Vagina (tissue), 2 donors: ENCODE data around the gene ABCA7. TPM values are rescaled to one million over a fixed set of nuclear protein-coding genes. Genes with fewer than 3 reads are reported as not detected.

ENCODE experiments used
- DNase-seq, 2 donors: peaks; one replicate each; pipeline ENCODE4 v3.0.0-alpha.2; 2017; ENCODE audit errors: extremely low spot score in 2 of 2
- H3K27ac ChIP-seq: fragments of 200-600 bp; sonication (generic); one replicate; pipeline ENCODE4 v1.5.1; 2019
- H3K27me3 ChIP-seq: fragments of 200-600 bp; sonication (generic); one replicate; pipeline ENCODE4 v1.5.1; 2019
- H3K36me3 ChIP-seq, 2 donors: fragments of 200-600 bp; sonication (generic); one replicate each; pipeline ENCODE4 v1.5.1; 2017 to 2019
- H3K4me1 ChIP-seq: fragments of 200-600 bp; sonication (generic); one replicate; pipeline ENCODE4 v1.5.1; 2019
- H3K4me3 ChIP-seq, 2 donors: fragments of 200-600 bp; sonication (generic); 1 replicate in 1 of 2; 2 replicates in 1 of 2; pipeline ENCODE4 v1.5.1; 2016 to 2019
- H3K9me3 ChIP-seq: fragments of 200-600 bp; sonication (generic); one replicate; pipeline ENCODE4 v1.5.1; 2019
- POLR2A ChIP-seq, 2 donors: fragments of 450-650 bp; IDR thresholded peaks; one replicate each; pipeline ENCODE4 v1.6.1; 2017; ENCODE audit warnings: antibody characterized with exemption in 2 of 2, mild to moderate bottlenecking in 2 of 2, moderate library complexity in 2 of 2
- POLR2AphosphoS5 ChIP-seq, 2 donors: sonication (generic); formaldehyde crosslinking; IDR thresholded peaks; one replicate each; pipeline ENCODE4 v1.9.0; 2017; ENCODE audit warnings: antibody characterized with exemption in 2 of 2, mild to moderate bottlenecking in 2 of 2, low read depth in 1 of 2; ENCODE audit not compliant: insufficient read depth in 1 of 2
- intact Hi-C: fragments of 100-400 bp; cut with DNase I; formaldehyde crosslinking; loops from one replicate; pipeline ENCODE4 v1.15.1; 2023
- total RNA-seq: library from RNA; depleted of rRNA; stranded (reverse); fragments of >200 nt; gene quantifications from one replicate; pipeline ENCODE4 v1.2.3, GENCODE V29; 2016
- TF ChIP-seq, protein P1 (sequence below), 3 experiments: fragments of 450-650 bp in 2 of 3; fragments of 200-600 bp in 1 of 3; sonication (generic) in 1 of 3; IDR thresholded peaks; one replicate each; pipeline ENCODE4 v1.5.1; 2017 to 2019; ENCODE audit warnings: antibody characterized with exemption in 3 of 3, mild to moderate bottlenecking in 2 of 3, moderate library complexity in 2 of 3

Gene ABCA7
- total RNA-seq, 1 donor from 2014 or later, result 29.5 TPM

GRCh38 chr19:1046117-1046626 lies 6.3 kb downstream of the ABCA7 start:
- TF ChIP-seq POLR2AphosphoS5 (IDR thresholded peaks at IDR 0.05; ENCODE audit: insufficient read depth in 1 of 2, low read depth in 1 of 2) (no peak), POLR2A (IDR thresholded peaks at IDR 0.05) (no peak)
- TF ChIP-seq, protein P1, sequence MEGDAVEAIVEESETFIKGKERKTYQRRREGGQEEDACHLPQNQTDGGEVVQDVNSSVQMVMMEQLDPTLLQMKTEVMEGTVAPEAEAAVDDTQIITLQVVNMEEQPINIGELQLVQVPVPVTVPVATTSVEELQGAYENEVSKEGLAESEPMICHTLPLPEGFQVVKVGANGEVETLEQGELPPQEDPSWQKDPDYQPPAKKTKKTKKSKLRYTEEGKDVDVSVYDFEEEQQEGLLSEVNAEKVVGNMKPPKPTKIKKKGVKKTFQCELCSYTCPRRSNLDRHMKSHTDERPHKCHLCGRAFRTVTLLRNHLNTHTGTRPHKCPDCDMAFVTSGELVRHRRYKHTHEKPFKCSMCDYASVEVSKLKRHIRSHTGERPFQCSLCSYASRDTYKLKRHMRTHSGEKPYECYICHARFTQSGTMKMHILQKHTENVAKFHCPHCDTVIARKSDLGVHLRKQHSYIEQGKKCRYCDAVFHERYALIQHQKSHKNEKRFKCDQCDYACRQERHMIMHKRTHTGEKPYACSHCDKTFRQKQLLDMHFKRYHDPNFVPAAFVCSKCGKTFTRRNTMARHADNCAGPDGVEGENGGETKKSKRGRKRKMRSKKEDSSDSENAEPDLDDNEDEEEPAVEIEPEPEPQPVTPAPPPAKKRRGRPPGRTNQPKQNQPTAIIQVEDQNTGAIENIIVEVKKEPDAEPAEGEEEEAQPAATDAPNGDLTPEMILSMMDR (IDR thresholded peaks at IDR 0.05), result no peak
- DNase-seq, result no peak
- Histone ChIP-seq H3K27me3 (no peaks in the 10 kb centered on the region), H3K4me3 (no peak overlapping the region), H3K4me1 (peaks cover 9% of the 10 kb centered on the region), H3K36me3 (no peaks in the 10 kb centered on the region), H3K27ac (no peak overlapping the region), H3K9me3 (no peaks in the 10 kb centered on the region)
- intact Hi-C loops, result no loop called here

DNA sequence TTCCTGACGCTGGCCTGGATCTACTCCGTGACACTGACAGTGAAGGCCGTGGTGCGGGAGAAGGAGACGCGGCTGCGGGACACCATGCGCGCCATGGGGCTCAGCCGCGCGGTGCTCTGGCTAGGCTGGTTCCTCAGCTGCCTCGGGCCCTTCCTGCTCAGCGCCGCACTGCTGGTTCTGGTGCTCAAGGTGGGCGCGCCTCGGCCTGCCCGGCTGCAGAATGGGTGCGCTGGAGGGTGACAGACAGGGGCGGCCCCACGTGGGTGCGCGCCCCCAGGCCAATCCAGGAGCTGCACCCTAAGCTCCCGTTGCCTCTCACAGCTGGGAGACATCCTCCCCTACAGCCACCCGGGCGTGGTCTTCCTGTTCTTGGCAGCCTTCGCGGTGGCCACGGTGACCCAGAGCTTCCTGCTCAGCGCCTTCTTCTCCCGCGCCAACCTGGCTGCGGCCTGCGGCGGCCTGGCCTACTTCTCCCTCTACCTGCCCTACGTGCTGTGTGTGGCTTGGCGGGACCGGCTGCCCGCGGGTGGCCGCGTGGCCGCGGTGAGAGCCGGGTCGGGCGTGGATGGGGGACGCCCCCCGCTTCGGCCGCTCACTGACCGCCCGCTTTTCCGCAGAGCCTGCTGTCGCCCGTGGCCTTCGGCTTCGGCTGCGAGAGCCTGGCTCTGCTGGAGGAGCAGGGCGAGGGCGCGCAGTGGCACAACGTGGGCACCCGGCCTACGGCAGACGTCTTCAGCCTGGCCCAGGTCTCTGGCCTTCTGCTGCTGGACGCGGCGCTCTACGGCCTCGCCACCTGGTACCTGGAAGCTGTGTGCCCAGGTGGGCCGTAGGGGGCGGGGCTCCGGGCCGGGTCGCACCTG lies 7.2 kb downstream of the ABCA7 start:
- no peaks in the 10 kb centered on the region for H3K4me1 ChIP-seq
- no peak overlapping the region for H3K27ac ChIP-seq
- no peak overlapping the region for H3K4me3 ChIP-seq
- no peaks in the 10 kb centered on the region for H3K36me3 ChIP-seq
- DNase-seq, result no peak
- H3K9me3 ChIP-seq, result no peaks in the 10 kb centered on the region
- intact Hi-C loops, result no loop called here
- TF ChIP-seq POLR2AphosphoS5 (IDR thresholded peaks at IDR 0.05; ENCODE audit: insufficient read depth in 1 of 2, low read depth in 1 of 2) (no peak), POLR2A (IDR thresholded peaks at IDR 0.05) (no peak)
- TF ChIP-seq, protein P1 (IDR thresholded peaks at IDR 0.05), result no peak
- no peaks in the 10 kb centered on the region for H3K27me3 ChIP-seq

DNA sequence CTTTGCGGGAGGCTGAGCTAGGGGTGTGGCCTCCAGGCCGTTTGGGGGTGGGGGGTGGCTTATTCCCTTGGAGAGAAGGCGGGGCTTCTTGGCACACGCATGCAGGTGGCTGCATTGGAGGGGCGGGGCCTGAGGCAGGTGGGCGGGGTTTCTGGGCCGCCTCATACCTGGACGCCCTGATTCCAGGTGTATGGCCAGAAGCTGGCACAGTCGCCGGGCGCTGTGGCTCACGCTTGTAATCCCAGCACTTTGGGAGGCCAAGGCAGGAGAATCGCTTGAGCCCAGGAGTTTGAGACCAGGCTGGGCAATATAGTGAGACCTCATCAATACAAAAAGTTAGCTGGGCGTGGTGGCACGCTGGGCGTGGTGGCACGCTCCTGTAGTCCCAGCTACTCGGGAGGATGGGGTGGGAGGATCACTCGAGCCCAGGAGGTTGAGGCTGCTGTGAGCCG lies 7.8 kb downstream of the ABCA7 start:
- no peak for TF ChIP-seq POLR2A (IDR thresholded peaks at IDR 0.05)
- TF ChIP-seq POLR2AphosphoS5 (IDR thresholded peaks at IDR 0.05; ENCODE audit: insufficient read depth in 1 of 2, low read depth in 1 of 2), result no peak
- TF ChIP-seq, protein P1 (IDR thresholded peaks at IDR 0.05), result no peak
- Histone ChIP-seq H3K4me1 (no peaks in the 10 kb centered on the region), H3K27me3 (no peaks in the 10 kb centered on the region), H3K36me3 (no peaks in the 10 kb centered on the region), H3K27ac (no peak overlapping the region), H3K9me3 (no peaks in the 10 kb centered on the region), H3K4me3 (no peak overlapping the region)
- no peak for DNase-seq
- intact Hi-C loops, result no loop called here

DNA sequence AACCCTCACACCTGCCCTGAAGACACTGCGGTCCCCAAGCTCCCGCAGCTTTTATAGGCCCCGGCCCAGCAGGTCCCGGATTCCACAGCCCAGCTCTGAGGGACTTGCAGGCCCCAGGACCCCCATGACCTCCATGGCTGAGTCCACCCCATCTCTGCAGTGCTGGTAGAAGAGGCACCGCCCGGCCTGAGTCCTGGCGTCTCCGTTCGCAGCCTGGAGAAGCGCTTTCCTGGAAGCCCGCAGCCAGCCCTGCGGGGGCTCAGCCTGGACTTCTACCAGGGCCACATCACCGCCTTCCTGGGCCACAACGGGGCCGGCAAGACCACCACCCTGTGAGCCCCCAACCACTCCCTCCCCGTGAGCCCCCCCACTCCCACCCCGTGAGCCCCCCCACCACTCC lies 9.2 kb downstream of the ABCA7 start:
- no peak for DNase-seq
- intact Hi-C loops, result no loop called here

More for the DNA sequence above, 9.2 kb downstream of the ABCA7 start:
- TF ChIP-seq, protein P1 (IDR thresholded peaks at IDR 0.05), result no peak
- no peak for TF ChIP-seq POLR2AphosphoS5 (IDR thresholded peaks at IDR 0.05; ENCODE audit: insufficient read depth in 1 of 2, low read depth in 1 of 2)
- no peak for TF ChIP-seq POLR2A (IDR thresholded peaks at IDR 0.05)
- H3K4me3 ChIP-seq, result no peak overlapping the region
- H3K4me1 ChIP-seq, result no peaks in the 10 kb centered on the region
- H3K27me3 ChIP-seq, result no peaks in the 10 kb centered on the region
- no peaks in the 10 kb centered on the region for H3K36me3 ChIP-seq
- no peak overlapping the region for H3K27ac ChIP-seq
- no peaks in the 10 kb centered on the region for H3K9me3 ChIP-seq
